ENCODE data around the gene ZBTB18. TPM values are rescaled to one million over a fixed set of nuclear protein-coding genes. Genes with fewer than 3 reads are reported as not detected.

Gene ZBTB18
- total RNA-seq, 2 experiments from 2014 or later = 57.2 to 59.9 TPM

- TF ChIP-seq, protein P1, sequence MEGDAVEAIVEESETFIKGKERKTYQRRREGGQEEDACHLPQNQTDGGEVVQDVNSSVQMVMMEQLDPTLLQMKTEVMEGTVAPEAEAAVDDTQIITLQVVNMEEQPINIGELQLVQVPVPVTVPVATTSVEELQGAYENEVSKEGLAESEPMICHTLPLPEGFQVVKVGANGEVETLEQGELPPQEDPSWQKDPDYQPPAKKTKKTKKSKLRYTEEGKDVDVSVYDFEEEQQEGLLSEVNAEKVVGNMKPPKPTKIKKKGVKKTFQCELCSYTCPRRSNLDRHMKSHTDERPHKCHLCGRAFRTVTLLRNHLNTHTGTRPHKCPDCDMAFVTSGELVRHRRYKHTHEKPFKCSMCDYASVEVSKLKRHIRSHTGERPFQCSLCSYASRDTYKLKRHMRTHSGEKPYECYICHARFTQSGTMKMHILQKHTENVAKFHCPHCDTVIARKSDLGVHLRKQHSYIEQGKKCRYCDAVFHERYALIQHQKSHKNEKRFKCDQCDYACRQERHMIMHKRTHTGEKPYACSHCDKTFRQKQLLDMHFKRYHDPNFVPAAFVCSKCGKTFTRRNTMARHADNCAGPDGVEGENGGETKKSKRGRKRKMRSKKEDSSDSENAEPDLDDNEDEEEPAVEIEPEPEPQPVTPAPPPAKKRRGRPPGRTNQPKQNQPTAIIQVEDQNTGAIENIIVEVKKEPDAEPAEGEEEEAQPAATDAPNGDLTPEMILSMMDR (IDR thresholded peaks at IDR 0.05) = no peak
- Mint-ChIP-seq H3K27ac (no peak overlapping the region), H3K4me1 (ENCODE audit: low read depth) (no peaks in the 10 kb centered on the region), H3K27me3 (peaks cover 7% of the 10 kb centered on the region), H3K4me3 (no peak overlapping the region), H3K9me3 (no peaks in the 10 kb centered on the region), H3K36me3 (ENCODE audit: low read depth) (no peaks in the 10 kb centered on the region)
- ChIA-PET POLR2A (interaction anchor here (0.9 to 1.6 kb wide), 2 partner anchors 13 to 40 kb away, joined by 4 read pairs; no protein-coding TSS in a partner anchor), CTCF (no interaction called here)
- H3K36me3 ChIP-seq (ENCODE audit: insufficient read depth, low read length) = no peaks in the 10 kb centered on the region
- no peaks in the 10 kb centered on the region for H3K9me3 ChIP-seq (ENCODE audit: control insufficient read depth in 1 of 2, insufficient read depth in 1 of 2, low read length in 2 of 2)
- no peak overlapping the region for H3K4me3 ChIP-seq (ENCODE audit: low read length)
- intact Hi-C loops (cut with DNase I, micrococcal nuclease) = no loop called here
- no peak overlapping the region for H3K27ac ChIP-seq (ENCODE audit: low read depth in 1 of 2, low read length in 2 of 2)
- ATAC-seq (ENCODE audit: poor library complexity) = no peak
- no peaks in the 10 kb centered on the region for H3K4me1 ChIP-seq (ENCODE audit: insufficient read depth, low read length)
- DNase-seq = no peak
- no peaks in the 10 kb centered on the region for H3K27me3 ChIP-seq (ENCODE audit: control insufficient read depth in 1 of 2, insufficient read depth in 2 of 2, low read length in 2 of 2)
These were observed 37.1 kb downstream of the ZBTB18 start for GRCh38 chr1:244088161-244088560.

- Mint-ChIP-seq H3K4me1 (ENCODE audit: low read depth) (no peaks in the 10 kb centered on the region), H3K4me3 (no peak overlapping the region), H3K36me3 (ENCODE audit: low read depth) (no peaks in the 10 kb centered on the region), H3K27ac (no peak overlapping the region), H3K9me3 (no peaks in the 10 kb centered on the region), H3K27me3 (no peaks in the 10 kb centered on the region)
- Histone ChIP-seq H3K4me3 (ENCODE audit: low read length) (no peak overlapping the region), H3K27me3 (ENCODE audit: control insufficient read depth in 1 of 2, insufficient read depth in 2 of 2, low read length in 2 of 2) (no peaks in the 10 kb centered on the region), H3K9me3 (ENCODE audit: control insufficient read depth in 1 of 2, insufficient read depth in 1 of 2, low read length in 2 of 2) (no peaks in the 10 kb centered on the region), H3K4me1 (ENCODE audit: insufficient read depth, low read length) (no peaks in the 10 kb centered on the region), H3K36me3 (ENCODE audit: insufficient read depth, low read length) (no peaks in the 10 kb centered on the region), H3K27ac (ENCODE audit: low read depth in 1 of 2, low read length in 2 of 2) (no peak overlapping the region)
- TF ChIP-seq, protein P1 (IDR thresholded peaks at IDR 0.05) = no peak
- ATAC-seq (ENCODE audit: poor library complexity) (no peak), DNase-seq (no peak)
- intact Hi-C loops (cut with DNase I, micrococcal nuclease) = no loop called here
- ChIA-PET CTCF (no interaction called here), POLR2A (interaction anchor here (1.6 kb wide), 1 partner anchor 42 kb away, joined by 4 read pairs; no protein-coding TSS in a partner anchor)
These were observed 38.5 kb downstream of the ZBTB18 start for GRCh38 chr1:244089561-244089960.

GRCh38 chr1:244090645-244091044 lies 39.6 kb downstream of the ZBTB18 start:
- H3K4me1 ChIP-seq (ENCODE audit: insufficient read depth, low read length) = no peaks in the 10 kb centered on the region
- no peaks in the 10 kb centered on the region for H3K4me1 Mint-ChIP-seq (ENCODE audit: low read depth)
- no peak overlapping the region for H3K27ac Mint-ChIP-seq
- no peak overlapping the region for H3K4me3 Mint-ChIP-seq
- no peaks in the 10 kb centered on the region for H3K9me3 ChIP-seq (ENCODE audit: control insufficient read depth in 1 of 2, insufficient read depth in 1 of 2, low read length in 2 of 2)
- ChIA-PET CTCF (no interaction called here), POLR2A (interaction anchor here (1.0 to 1.2 kb wide), 2 partner anchors 16 to 252 kb away, joined by 3 read pairs; no protein-coding TSS in a partner anchor)
- TF ChIP-seq, protein P1 (IDR thresholded peaks at IDR 0.05) = no peak
- no peaks in the 10 kb centered on the region for H3K36me3 Mint-ChIP-seq (ENCODE audit: low read depth)
- intact Hi-C loops (cut with DNase I, micrococcal nuclease) = no loop called here
- H3K27ac ChIP-seq (ENCODE audit: low read depth in 1 of 2, low read length in 2 of 2) = no peak overlapping the region
- H3K27me3 ChIP-seq (ENCODE audit: control insufficient read depth in 1 of 2, insufficient read depth in 2 of 2, low read length in 2 of 2) = no peaks in the 10 kb centered on the region
- H3K9me3 Mint-ChIP-seq = no peaks in the 10 kb centered on the region
- no peaks in the 10 kb centered on the region for H3K36me3 ChIP-seq (ENCODE audit: insufficient read depth, low read length)
- ATAC-seq (ENCODE audit: poor library complexity) = no peak
- H3K27me3 Mint-ChIP-seq = no peaks in the 10 kb centered on the region
- no peak overlapping the region for H3K4me3 ChIP-seq (ENCODE audit: low read length)
- DNase-seq = no peak

Measured in CD4-positive, alpha-beta T cell (primary cell).